ENCODE measurements around the gene YY1. TPM values are rescaled to one million over a fixed set of nuclear protein-coding genes. Genes with fewer than 3 reads are reported as not detected.

Gene YY1
- total RNA-seq, 4 donors from 2014 or later: 43.7 to 51.8 (median 48.5) TPM

DNA sequence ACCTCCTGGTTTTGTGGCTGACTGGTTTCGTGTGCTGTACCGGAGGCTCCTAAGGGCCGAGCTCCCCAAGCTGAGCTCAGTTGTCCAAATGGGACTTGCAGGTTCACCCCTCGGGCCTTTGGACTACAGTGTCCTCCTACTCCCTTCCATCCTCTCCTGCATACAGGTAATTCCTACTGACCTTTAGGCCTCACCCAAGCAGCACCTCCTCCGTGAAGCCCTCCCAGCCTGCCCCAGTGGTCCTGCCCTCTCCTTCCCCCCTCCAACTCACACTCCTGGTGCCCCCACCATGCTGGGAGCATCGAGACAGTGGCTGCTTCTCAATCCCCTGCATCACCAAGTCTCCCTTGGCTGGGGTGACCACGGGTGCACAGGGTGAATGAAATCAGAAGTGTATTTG is 27.1 kb upstream of the YY1 start:
- no peak for TF ChIP-seq CTCF (IDR thresholded peaks at IDR 0.05; ENCODE audit: low read depth)

DNA sequence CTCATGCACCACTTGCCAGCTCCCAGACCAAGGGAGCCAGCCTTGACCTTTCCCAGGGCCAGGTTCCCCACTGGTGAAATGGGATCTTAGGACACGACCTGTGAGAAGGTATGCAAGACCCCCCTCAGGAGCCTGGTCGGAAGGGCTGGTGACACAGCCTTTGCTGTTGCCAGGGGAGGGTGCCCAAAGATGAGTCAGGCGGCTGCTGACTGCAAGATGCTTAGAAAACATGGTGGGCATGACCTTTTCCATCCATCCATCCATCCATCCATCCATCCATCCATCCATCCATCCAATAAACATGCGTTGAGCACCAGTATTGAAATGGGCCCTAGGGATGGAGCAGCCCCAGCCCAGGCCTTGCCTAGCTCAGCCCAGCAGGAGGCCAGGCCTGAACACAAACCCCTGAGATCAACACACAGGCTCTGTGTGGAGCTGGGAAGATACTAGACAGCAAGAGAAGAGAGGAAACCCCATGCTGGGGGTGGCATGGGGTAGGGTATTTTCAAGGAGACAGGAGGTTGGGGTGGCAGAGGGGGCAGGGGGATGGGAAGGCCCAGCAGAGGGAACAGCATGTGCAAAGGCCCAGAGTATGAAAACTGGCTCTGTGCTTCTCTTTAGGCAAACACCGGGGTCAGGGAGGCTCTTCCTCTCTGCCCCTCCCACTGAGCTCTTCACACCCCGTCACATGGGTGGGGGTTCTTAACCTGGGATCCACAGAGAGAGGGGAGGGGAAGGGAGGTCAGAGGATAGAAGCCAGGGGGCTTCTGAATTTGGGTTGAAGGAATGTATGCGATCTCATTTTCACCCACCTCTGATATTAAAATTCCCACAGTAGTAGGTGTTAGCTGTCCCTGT is 26.2 kb upstream of the YY1 start:
- no peak for TF ChIP-seq CTCF (IDR thresholded peaks at IDR 0.05; ENCODE audit: low read depth)

GRCh38 chr14:100213587-100213955 is 25.4 kb upstream of the YY1 start:
- no peak for TF ChIP-seq CTCF (IDR thresholded peaks at IDR 0.05; ENCODE audit: low read depth)

DNA sequence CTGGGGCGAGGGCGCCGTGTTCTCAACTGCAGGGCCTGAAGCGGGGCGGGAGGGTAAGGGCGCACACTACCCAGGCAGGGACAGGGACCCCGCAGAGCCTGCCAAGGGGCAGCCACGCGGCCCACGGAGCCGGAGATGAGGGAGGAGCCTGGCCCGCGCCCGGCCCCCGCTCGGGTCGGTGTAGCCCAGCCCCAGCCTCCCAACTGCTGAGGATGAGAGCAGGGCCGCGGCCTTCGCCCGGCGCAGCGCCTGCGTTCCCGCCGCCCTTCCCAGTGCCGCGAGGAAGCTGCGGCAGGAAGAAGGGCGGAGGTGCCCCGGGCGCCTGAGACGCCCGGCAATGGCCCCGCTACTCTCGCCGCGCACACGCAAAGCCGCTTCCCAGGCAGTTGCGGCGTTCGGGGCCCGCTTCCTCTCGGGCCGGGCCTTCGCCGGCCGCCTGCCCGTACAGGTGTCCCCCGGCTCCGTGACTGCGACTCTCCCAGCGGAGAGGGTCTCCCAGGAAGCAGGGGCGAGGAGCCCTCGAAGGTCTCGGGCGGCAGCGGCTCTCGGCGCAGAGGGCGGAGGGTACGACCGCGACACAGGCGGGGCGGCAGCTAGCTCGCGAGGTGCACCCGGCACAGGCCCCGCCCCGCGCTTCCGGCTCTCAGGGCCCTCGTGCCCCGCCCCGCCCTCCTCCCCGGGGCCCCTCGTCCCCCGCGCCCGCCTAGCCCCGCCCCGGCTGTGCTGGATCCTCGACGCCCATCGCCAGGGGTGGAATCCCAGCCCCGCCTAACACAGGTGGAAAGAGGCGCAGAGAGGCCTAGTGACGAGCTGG is 24.8 kb upstream of the YY1 start:
- TF ChIP-seq CTCF (IDR thresholded peaks at IDR 0.05; ENCODE audit: low read depth): no peak

GRCh38 chr14:100214770-100215083 is 24.2 kb upstream of the YY1 start:
- TF ChIP-seq CTCF (IDR thresholded peaks at IDR 0.05; ENCODE audit: low read depth): no peak

DNA sequence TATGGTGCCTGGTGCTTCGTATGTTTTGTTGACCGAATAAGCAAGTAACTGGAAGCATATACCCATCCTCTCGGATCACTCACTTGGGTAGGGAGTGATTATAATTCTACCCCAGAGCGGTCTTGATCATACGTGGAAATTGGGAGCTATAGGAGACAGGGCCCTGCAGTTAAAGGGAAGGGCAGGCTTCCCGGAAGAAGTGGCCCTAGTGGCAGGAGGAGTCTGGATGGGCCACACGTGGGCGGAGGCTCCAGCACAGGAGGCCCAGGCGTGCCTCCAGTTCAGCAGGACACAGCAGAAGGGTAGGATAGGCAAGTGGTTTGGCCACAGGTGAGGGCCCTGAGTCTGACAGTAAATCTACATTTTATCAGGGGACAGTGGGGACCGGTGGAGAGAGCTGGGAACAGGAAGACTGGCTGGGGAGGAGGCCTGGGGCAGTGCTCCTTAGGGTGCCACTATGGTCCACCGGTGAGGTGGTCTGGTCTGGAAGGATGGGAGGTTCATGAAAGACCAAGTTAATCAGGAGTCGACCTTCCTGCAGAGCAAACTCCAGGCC is 23.5 kb upstream of the YY1 start:
- no peak for TF ChIP-seq CTCF (IDR thresholded peaks at IDR 0.05; ENCODE audit: low read depth)

- no peak for TF ChIP-seq CTCF (IDR thresholded peaks at IDR 0.05; ENCODE audit: low read depth)
Observed at GRCh38 chr14:100219126-100219785, 19.7 kb upstream of the YY1 start.

Measured in subcutaneous adipose tissue (tissue), 4 donors.